Ishikawa (cell line): Measurements from ENCODE around the gene BORA.

Experiments
- CEBPB ChIP-seq: IDR thresholded peaks from 2 replicates; pipeline ENCODE4 v1.6.1; 2012
- CREB1 ChIP-seq: IDR thresholded peaks from 2 replicates; pipeline ENCODE4 v1.6.1; 2012; ENCODE audit warnings: low read depth
- EGR1 ChIP-seq: IDR thresholded peaks from 2 replicates; pipeline ENCODE4 v1.6.1; 2012
- EP300 ChIP-seq: IDR thresholded peaks from 2 replicates; pipeline ENCODE4 v1.6.1; 2012; ENCODE audit warnings: borderline replicate concordance
- FOXM1 ChIP-seq: IDR thresholded peaks from 2 replicates; pipeline ENCODE4 v1.6.1; 2012; ENCODE audit warnings: low read depth, borderline replicate concordance
- MAX ChIP-seq: IDR thresholded peaks from 2 replicates; pipeline ENCODE4 v1.6.1; 2012
- NFIC ChIP-seq: IDR thresholded peaks from 2 replicates; pipeline ENCODE4 v1.6.1; 2012
- RAD21 ChIP-seq: IDR thresholded peaks from 2 replicates; pipeline ENCODE4 v1.6.1; 2012; ENCODE audit warnings: low read depth
- TAF1 ChIP-seq: IDR thresholded peaks from 2 replicates; pipeline ENCODE4 v1.6.1; 2012; ENCODE audit warnings: low read depth, mild to moderate bottlenecking
- TCF12 ChIP-seq: IDR thresholded peaks from 2 replicates; pipeline ENCODE4 v1.6.1; 2012; ENCODE audit warnings: low read depth
- TEAD4 ChIP-seq: IDR thresholded peaks from 2 replicates; pipeline ENCODE4 v1.6.1; 2012
- YY1 ChIP-seq: IDR thresholded peaks from 2 replicates; pipeline ENCODE4 v1.6.1; 2012; ENCODE audit warnings: low read depth
- ZBTB7A ChIP-seq: IDR thresholded peaks from 2 replicates; pipeline ENCODE4 v1.6.1; 2012; ENCODE audit warnings: low read depth
- TF ChIP-seq, protein P1 (sequence below): IDR thresholded peaks from 2 replicates; pipeline ENCODE4 v1.6.1; 2012
- TF ChIP-seq, protein P2 (sequence below): IDR thresholded peaks from 2 replicates; pipeline ENCODE4 v1.6.1; 2012; ENCODE audit warnings: low read depth, mild to moderate bottlenecking

Gene BORA

GRCh38 chr13:72727417-72728289 lies at the start of gene BORA, which contains the start of gene MZT1:
TSS of gene BORA (plus strand) at chr13:72727923. CDS start at chr13:72728941, 1,018 bp downstream.
TSS of gene MZT1 (minus strand) at chr13:72727629. CDS start at chr13:72727602, 27 bp downstream.
- no peak for TF ChIP-seq CEBPB
- no peak for TF ChIP-seq RAD21
- TF ChIP-seq MAX: peak; percentile 99
- TF ChIP-seq NFIC: no peak
- TF ChIP-seq ZBTB7A: peak; percentile 26; the same call in 1 of the 2 replicates
- TF ChIP-seq TCF12: 0 out of 2 replicates have a peak, but pooled peaks have one; percentile 34
- peak; percentile 83 for TF ChIP-seq YY1
- no peak for TF ChIP-seq EP300
- peak; percentile 50 for TF ChIP-seq EGR1
- TF ChIP-seq, protein P1, sequence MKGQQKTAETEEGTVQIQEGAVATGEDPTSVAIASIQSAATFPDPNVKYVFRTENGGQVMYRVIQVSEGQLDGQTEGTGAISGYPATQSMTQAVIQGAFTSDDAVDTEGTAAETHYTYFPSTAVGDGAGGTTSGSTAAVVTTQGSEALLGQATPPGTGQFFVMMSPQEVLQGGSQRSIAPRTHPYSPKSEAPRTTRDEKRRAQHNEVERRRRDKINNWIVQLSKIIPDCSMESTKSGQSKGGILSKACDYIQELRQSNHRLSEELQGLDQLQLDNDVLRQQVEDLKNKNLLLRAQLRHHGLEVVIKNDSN: no peak; the same call in 1 of the 2 replicates
- TF ChIP-seq TAF1: peak; percentile 56
- TF ChIP-seq, protein P2, sequence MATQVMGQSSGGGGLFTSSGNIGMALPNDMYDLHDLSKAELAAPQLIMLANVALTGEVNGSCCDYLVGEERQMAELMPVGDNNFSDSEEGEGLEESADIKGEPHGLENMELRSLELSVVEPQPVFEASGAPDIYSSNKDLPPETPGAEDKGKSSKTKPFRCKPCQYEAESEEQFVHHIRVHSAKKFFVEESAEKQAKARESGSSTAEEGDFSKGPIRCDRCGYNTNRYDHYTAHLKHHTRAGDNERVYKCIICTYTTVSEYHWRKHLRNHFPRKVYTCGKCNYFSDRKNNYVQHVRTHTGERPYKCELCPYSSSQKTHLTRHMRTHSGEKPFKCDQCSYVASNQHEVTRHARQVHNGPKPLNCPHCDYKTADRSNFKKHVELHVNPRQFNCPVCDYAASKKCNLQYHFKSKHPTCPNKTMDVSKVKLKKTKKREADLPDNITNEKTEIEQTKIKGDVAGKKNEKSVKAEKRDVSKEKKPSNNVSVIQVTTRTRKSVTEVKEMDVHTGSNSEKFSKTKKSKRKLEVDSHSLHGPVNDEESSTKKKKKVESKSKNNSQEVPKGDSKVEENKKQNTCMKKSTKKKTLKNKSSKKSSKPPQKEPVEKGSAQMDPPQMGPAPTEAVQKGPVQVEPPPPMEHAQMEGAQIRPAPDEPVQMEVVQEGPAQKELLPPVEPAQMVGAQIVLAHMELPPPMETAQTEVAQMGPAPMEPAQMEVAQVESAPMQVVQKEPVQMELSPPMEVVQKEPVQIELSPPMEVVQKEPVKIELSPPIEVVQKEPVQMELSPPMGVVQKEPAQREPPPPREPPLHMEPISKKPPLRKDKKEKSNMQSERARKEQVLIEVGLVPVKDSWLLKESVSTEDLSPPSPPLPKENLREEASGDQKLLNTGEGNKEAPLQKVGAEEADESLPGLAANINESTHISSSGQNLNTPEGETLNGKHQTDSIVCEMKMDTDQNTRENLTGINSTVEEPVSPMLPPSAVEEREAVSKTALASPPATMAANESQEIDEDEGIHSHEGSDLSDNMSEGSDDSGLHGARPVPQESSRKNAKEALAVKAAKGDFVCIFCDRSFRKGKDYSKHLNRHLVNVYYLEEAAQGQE: no peak
- TF ChIP-seq FOXM1: peak; percentile 100
- 0 out of 2 replicates have a peak, but pooled peaks have one; percentile 45 for TF ChIP-seq CREB1
- 0 out of 2 replicates have a peak, but pooled peaks have one; percentile 14 for TF ChIP-seq TEAD4

GRCh38 chr13:72678312-72678711 lies 49.4 kb upstream of the BORA start:
- TF ChIP-seq RAD21 (no peak), EP300 (no peak), CREB1 (no peak), TAF1 (no peak), FOXM1 (no peak), MAX (no peak), ZBTB7A (no peak)

- TF ChIP-seq, protein P1: no peak
- TF ChIP-seq TEAD4: no peak
- TF ChIP-seq FOXM1: no peak
- TF ChIP-seq, protein P2: no peak
- TF ChIP-seq EP300: no peak
- no peak for TF ChIP-seq RAD21
- no peak for TF ChIP-seq EGR1
Observed at GRCh38 chr13:72680353-72680752, 47.4 kb upstream of the BORA start.

DNA sequence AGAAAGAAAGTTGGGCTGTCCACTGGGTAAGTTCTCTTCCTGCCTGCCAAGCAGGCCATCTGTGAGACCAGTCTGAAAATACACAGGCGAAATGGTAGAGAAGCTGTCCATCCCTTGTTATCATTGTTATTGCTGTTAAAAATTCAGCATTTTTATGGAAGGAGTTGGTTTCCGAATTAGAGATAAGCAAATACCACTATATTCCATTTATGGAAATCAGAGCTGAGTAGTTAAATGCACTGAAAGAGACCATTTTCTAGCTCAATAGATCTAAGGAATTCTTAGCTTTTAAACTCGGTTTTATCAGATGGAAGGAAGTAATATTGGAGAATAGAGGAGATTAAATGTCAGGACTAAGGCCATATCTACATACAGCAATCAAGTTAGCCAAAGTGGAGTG lies 41.0 kb upstream of the BORA start:
- TF ChIP-seq RAD21 (no peak), YY1 (no peak), EP300 (no peak), TAF1 (no peak), EGR1 (no peak), CREB1 (no peak), MAX (no peak)

DNA sequence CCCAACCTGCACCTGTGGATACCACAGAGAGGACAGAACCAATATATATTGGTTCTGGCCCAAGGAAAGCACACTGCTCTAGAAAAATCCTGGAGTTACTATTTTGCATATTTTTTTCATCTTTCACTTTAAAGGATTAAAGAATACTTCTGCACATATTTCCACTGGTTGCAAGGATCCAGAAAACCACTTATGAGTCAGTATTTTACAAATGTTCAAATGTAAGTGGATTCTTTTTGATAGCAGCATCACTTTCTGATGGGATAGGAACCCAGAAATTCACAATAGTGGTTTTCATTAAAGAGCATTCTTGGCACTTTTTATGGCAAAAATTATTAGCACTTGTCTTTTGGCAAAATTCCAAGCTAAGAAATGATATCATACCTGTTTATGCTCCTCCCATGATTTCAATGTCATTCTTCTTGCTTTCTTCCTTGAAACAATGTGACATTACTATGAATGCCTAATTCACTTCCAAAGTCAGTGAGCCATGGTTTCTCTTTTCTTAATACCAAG lies 38.5 kb upstream of the BORA start:
- TF ChIP-seq, protein P1: no peak
- TF ChIP-seq, protein P2: no peak
- TF ChIP-seq TAF1 (no peak), NFIC (peak; percentile 54)
